Adrenal gland (tissue), 12 donors: Measurements from ENCODE around the gene CAND2. TPM values are rescaled to one million over a fixed set of nuclear protein-coding genes. Genes with fewer than 3 reads are reported as not detected.
A peak's percentile ranks its signal among the peaks of the same experiment; 100 is the strongest.

Experiments used
- DNase-seq, 7 donors: peaks; one replicate each; pipeline ENCODE4 v3.0.0-alpha.2; 2019 to 2020
- H3K27ac ChIP-seq, 5 donors: fragments of 200-600 bp; sonication (generic) in 4 of 5; 1 replicate in 3 of 5; 2 replicates in 2 of 5; pipeline versions ENCODE4 v1.5.1 to v1.8.0; 2016 to 2020; ENCODE audit warnings: mild to moderate bottlenecking in 1 of 5
- H3K27me3 ChIP-seq: fragments of 200-600 bp; 2 replicates; pipeline ENCODE4 v1.8.0; 2021
- H3K36me3 ChIP-seq, 2 donors: fragments of 200-600 bp; replicated peaks in 1 of 2; 1 replicate in 1 of 2; 2 replicates in 1 of 2; pipeline versions ENCODE4 v1.5.1 to v1.8.0; 2018 to 2022
- H3K4me1 ChIP-seq, 2 donors: fragments of 200-600 bp; replicated peaks in 1 of 2; 1 replicate in 1 of 2; 2 replicates in 1 of 2; pipeline versions ENCODE4 v1.5.1 to v1.8.0; 2018 to 2021
- H3K4me3 ChIP-seq, 4 donors: fragments of 200-600 bp; sonication (generic) in 3 of 4; one replicate each; pipeline ENCODE4 v1.5.1; 2016 to 2018
- H3K9me3 ChIP-seq, 3 donors: fragments of 200-600 bp; sonication (generic) in 1 of 3; replicated peaks in 1 of 3; 1 replicate in 2 of 3; 2 replicates in 1 of 3; pipeline versions ENCODE4 v1.5.1 to v1.8.0; 2016 to 2021
- CTCF ChIP-seq, 6 experiments: fragments of 450-650 bp in 4 of 6; fragments of 200-600 bp in 2 of 6; sonication (generic) in 1 of 6; IDR thresholded peaks; 1 replicate in 5 of 6; 2 replicates in 1 of 6; pipeline versions ENCODE4 v1.5.1 to v1.8.0; 2016 to 2021; ENCODE audit warnings: antibody characterized with exemption in 6 of 6, mild to moderate bottlenecking in 2 of 6, moderate library complexity in 1 of 6
- POLR2A ChIP-seq, 2 donors: fragments of 450-650 bp; IDR thresholded peaks; one replicate each; pipeline ENCODE4 v1.6.1; 2017; ENCODE audit warnings: antibody characterized with exemption in 2 of 2, mild to moderate bottlenecking in 2 of 2, moderate library complexity in 1 of 2
- WGBS, 4 donors: extraction: QIAGEN DNeasy Blood & Tissue Kit in 2 of 4; methylation state at CpG; one replicate each; pipeline versions ENCODE4 v1.1.5 to v1.1.7; 2013 to 2017; 5-methylcytosine and 5-hydroxymethylcytosine counted together
- intact Hi-C, 2 donors: fragments of 100-400 bp; cut with DNase I; formaldehyde crosslinking; loops; one replicate each; pipeline versions ENCODE4 v1.14.1 to v1.15.0; 2022 to 2023
- polyA plus RNA-seq, 3 donors: library from polyadenylated mRNA; stranded (reverse); fragments of 200-250 nt in 2 of 3; fragments of 350-450 nt in 1 of 3; fragmentation: Illumina TruSeq in 1 of 3; extraction: RNeasy Lipid Tissue Mini Kit (QIAGEN cat#74804) in 1 of 3; gene quantifications; one replicate each; pipeline ENCODE4 v1.2.3, GENCODE V29; 2013 to 2014
- total RNA-seq, 9 donors: library from RNA; depleted of rRNA in 4 of 9; stranded (reverse); fragments of >200 nt in 4 of 9; fragments of 120-200 nt in 1 of 9; fragmentation: NEBNext Ultra II Directional in 1 of 9; extraction: Animal tissue kit (Norgen Biotek cat#: 25700) in 1 of 9; gene quantifications; one replicate each; pipeline versions ENCODE4 v1.1.0 to v1.2.4, GENCODE V29; 2013 to 2023
- donor health status: healthy with polysubstance abuse.
- donor health status: Bipolar disorder and iron deficiency.
- donor health status: DM: yes; HTN: yes; CAD: no.
- donor health status: DM: no; HTN: no; CAD: no.
- donor health status: DM: no; HTN: no; CAD: no.
- donor health status: DM: yes; HTN: yes; CAD: no.

CAND2 gene
- total and polyA plus RNA-seq, 12 donors: 1.1 to 17.9 (median 7.6) TPM

- no peaks in the 10 kb centered on the region for H3K36me3 ChIP-seq
- TF ChIP-seq POLR2A (IDR thresholded peaks at IDR 0.05): no peak
- TF ChIP-seq CTCF (IDR thresholded peaks at IDR 0.05): no peak
- H3K27ac ChIP-seq: no peak overlapping the region
- no peak overlapping the region for H3K4me3 ChIP-seq
- DNase-seq: peak in 2 of 7 donors; percentile 15 to 24
- intact Hi-C loops: no loop called here
- no peaks in the 10 kb centered on the region for H3K9me3 ChIP-seq
- no peaks in the 10 kb centered on the region for H3K27me3 ChIP-seq
- H3K4me1 ChIP-seq: peaks cover 0 to 8% of the 10 kb centered on the region in 2 donors
- 63 to 75% (median 69%) methylated on average over 4 of the region's 4 CpGs for WGBS, 4 donors
Observed at GRCh38 chr3:12750658-12751071, 45.8 kb upstream of the CAND2 start.

- TF ChIP-seq POLR2A (IDR thresholded peaks at IDR 0.05) (no peak), CTCF (IDR thresholded peaks at IDR 0.05) (no peak)
- no peak for DNase-seq
- Histone ChIP-seq H3K36me3 (no peaks in the 10 kb centered on the region), H3K27ac (no peak overlapping the region), H3K9me3 (no peaks in the 10 kb centered on the region), H3K27me3 (no peaks in the 10 kb centered on the region), H3K4me1 (peaks cover 0 to 8% of the 10 kb centered on the region in 2 donors), H3K4me3 (no peak overlapping the region)
- 91 to 94% (median 93%) methylated on average over 5 of the region's 5 CpGs for WGBS, 4 donors
- intact Hi-C loops: no loop called here
Observed at GRCh38 chr3:12751571-12751970, 44.9 kb upstream of the CAND2 start.

GRCh38 chr3:12752102-12752501 is 44.4 kb upstream of the CAND2 start:
- H3K4me1 ChIP-seq: peaks cover 0 to 8% of the 10 kb centered on the region in 2 donors
- TF ChIP-seq CTCF (IDR thresholded peaks at IDR 0.05) (no peak), POLR2A (IDR thresholded peaks at IDR 0.05) (no peak)
- H3K27me3 ChIP-seq: no peaks in the 10 kb centered on the region
- no peaks in the 10 kb centered on the region for H3K36me3 ChIP-seq
- DNase-seq: no peak
- no peaks in the 10 kb centered on the region for H3K9me3 ChIP-seq
- H3K27ac ChIP-seq: no peak overlapping the region
- H3K4me3 ChIP-seq: no peak overlapping the region
- WGBS, 4 donors: 57 to 65% (median 60%) methylated on average over 3 of the region's 3 CpGs
- intact Hi-C loops: no loop called here

GRCh38 chr3:12752809-12753208 is 43.7 kb upstream of the CAND2 start:
- Histone ChIP-seq H3K4me1 (peaks cover 0 to 8% of the 10 kb centered on the region in 2 donors), H3K4me3 (no peak overlapping the region), H3K27me3 (no peaks in the 10 kb centered on the region), H3K9me3 (no peaks in the 10 kb centered on the region), H3K27ac (no peak overlapping the region), H3K36me3 (no peaks in the 10 kb centered on the region)
- WGBS, 4 donors: 88 to 98% (median 92%) methylated on average over 2 of the region's 2 CpGs
- intact Hi-C loops: no loop called here
- TF ChIP-seq CTCF (IDR thresholded peaks at IDR 0.05): no peak
- no peak for TF ChIP-seq POLR2A (IDR thresholded peaks at IDR 0.05)
- no peak for DNase-seq
